Mucosa of gallbladder (tissue), 1 donor: ENCODE results near the gene WDR6. TPM values are rescaled to one million over a fixed set of nuclear protein-coding genes. Genes with fewer than 3 reads are reported as not detected.

Source experiments
- DNase-seq: peaks from one replicate; pipeline ENCODE4 v3.0.0-alpha.2; 2020; ENCODE audit warnings: low spot score
- total RNA-seq: library from RNA; stranded (reverse); gene quantifications from one replicate; pipeline ENCODE4 v1.2.1, GENCODE V29; 2021
- donor health status: DM: no; HTN: no; CAD: no.

WDR6 gene
- total RNA-seq, 1 donor from 2014 or later, result 283 TPM

GRCh38 chr3:49027634-49028033 lies 20.4 kb downstream of the WDR6 start:
- no peak for DNase-seq

GRCh38 chr3:49028298-49028672 lies 21.1 kb downstream of the WDR6 start:
- DNase-seq, result no peak

- peak; percentile 96 for DNase-seq
These were observed 21.7 kb downstream of the WDR6 start, which contains the start of gene IMPDH2 for GRCh38 chr3:49028673-49029562. Gene IMPDH2, minus strand, starts transcription at chr3:49029398. Its CDS starts 48 bp downstream, at chr3:49029350.

- no peak for DNase-seq
These were observed 22.3 kb downstream of the WDR6 start for GRCh38 chr3:49029563-49029884.

- no peak for DNase-seq
These were observed 23.1 kb downstream of the WDR6 start for GRCh38 chr3:49030321-49030720.

GRCh38 chr3:49032646-49033304 lies 25.6 kb downstream of the WDR6 start:
- DNase-seq, result no peak

- DNase-seq, result no peak
These were observed 27.5 kb downstream of the WDR6 start for GRCh38 chr3:49034650-49035049.

- DNase-seq, result no peak
These were observed 28.1 kb downstream of the WDR6 start for GRCh38 chr3:49035281-49035680.

- DNase-seq, result no peak
These were observed 46.4 kb downstream of the WDR6 start for GRCh38 chr3:49053543-49053942.

- DNase-seq, result no peak
These were observed 47.2 kb downstream of the WDR6 start for GRCh38 chr3:49054344-49054862.

GRCh38 chr3:49057268-49057667 lies 50.1 kb downstream of the WDR6 start:
- DNase-seq, result no peak

GRCh38 chr3:49058011-49058410 lies 50.8 kb downstream of the WDR6 start:
- no peak for DNase-seq

Other genes with a start within 250 kb of the WDR6 start
- gene PRKAR2A, start 159.5 kb upstream of the WDR6 start, total RNA-seq, result 61.9 TPM
- gene SLC25A20, start 108.5 kb upstream of the WDR6 start, total RNA-seq, result 24.4 TPM
- gene ARIH2, start 88.5 kb upstream of the WDR6 start, total RNA-seq, result 76.7 TPM
- gene P4HTM, start 17.1 kb upstream of the WDR6 start, total RNA-seq, result 104 TPM
- 37.1 TPM for gene DALRD3, start 11.2 kb downstream of the WDR6 start, total RNA-seq
- gene NDUFAF3, start 14.7 kb downstream of the WDR6 start, total RNA-seq, result 83.3 TPM
- 136 TPM for gene IMPDH2, start 22.0 kb downstream of the WDR6 start, total RNA-seq
- gene QRICH1, start 86.7 kb downstream of the WDR6 start, total RNA-seq, result 83.9 TPM
- gene QARS1, start 97.4 kb downstream of the WDR6 start, total RNA-seq, result 207 TPM
- 85.6 TPM for gene USP19, start 113.4 kb downstream of the WDR6 start, total RNA-seq
- gene LAMB2, start 125.7 kb downstream of the WDR6 start, total RNA-seq, result 733 TPM
- 21.6 TPM for gene CCDC71, start 158.9 kb downstream of the WDR6 start, total RNA-seq
- 35.1 TPM for gene KLHDC8B, start 164.2 kb downstream of the WDR6 start, total RNA-seq